GM21786 (cell line): ENCODE data around the gene FKBP8.

ENCODE experiments used
- ATAC-seq: cut with Tn5 transposase; IDR thresholded peaks from one replicate; pipeline ENCODE4 v1.9.1; 2021; ENCODE audit not compliant: unreplicated experiment

Gene FKBP8

DNA sequence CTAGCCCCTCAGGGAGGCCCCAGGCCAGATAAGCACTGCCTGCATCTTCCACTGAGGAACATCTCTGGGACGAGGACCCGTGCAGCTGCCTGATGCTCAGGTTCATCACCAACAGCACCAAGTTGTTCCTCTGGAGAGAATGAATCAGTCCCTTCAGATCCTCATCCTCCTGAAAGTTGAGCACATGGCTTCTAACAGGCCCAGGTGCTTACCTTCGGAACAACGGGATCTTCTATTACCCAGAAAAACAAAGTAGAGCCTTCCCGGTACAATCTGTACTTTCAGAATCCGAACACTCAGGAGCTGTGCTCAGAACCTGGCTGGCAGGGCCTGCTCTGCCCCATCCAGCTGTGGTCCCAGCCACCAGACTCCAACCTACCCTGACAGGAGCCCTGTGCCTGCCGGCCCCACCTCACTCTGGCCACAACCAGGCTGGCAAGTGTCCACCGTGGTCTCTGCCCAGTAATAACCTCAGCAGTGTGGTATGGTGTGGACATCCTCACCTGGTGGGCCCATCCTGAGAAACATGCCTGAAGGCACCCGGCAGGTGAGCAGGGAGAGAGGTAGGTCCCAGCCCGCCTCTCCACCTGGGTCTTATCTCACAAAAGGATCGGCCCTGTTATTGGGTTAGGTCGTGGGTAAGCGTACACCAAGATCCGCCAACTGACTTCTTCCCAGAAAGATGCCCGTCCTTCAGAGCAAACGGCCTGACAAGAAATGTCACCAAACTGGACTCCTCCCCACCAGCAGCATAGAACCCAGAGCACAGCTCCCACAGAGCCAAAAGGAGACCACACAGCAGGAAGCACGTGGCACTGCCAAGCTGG, 55.6 kb downstream of the FKBP8 start:
- no peak for ATAC-seq

DNA sequence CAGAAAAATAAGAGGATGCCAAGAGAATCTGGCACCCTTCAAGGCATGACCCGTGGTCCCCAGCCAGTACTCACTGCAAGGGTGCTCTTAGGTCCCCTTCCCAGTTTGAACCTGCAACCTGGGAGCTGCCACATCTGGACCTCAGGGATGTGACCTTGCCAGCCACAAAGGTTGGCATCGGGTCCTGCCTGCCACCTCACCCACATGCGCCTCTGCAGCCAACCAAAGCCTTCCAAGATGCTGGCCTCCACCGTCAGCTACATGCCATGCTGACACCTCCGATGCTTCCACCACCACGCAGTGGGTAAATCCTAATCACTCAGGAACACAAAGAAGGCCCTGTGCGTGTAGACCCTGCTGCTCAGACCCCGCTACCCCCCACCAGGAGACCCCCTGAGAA, 56.6 kb downstream of the FKBP8 start:
- no peak for ATAC-seq

DNA sequence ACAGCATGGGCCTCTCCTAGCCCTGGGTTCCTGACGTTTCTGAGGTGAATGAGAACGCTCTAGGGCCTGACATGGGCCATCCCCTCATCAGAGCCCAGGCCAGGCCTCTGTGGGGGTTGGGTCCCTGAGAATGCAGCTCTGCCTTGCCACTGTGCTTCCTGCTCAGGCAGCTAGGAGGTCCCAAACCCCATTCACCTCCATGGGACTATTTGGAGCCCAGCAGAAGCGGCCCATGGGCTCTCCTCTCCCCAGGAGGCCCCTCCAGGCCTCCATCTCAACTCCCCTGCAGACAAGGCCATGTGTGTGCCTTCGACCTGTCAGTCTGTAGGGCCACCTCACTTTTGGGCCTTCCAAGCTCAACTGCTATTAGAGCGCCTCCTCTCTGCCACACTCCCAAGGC, 58.4 kb downstream of the FKBP8 start:
- no peak for ATAC-seq

DNA sequence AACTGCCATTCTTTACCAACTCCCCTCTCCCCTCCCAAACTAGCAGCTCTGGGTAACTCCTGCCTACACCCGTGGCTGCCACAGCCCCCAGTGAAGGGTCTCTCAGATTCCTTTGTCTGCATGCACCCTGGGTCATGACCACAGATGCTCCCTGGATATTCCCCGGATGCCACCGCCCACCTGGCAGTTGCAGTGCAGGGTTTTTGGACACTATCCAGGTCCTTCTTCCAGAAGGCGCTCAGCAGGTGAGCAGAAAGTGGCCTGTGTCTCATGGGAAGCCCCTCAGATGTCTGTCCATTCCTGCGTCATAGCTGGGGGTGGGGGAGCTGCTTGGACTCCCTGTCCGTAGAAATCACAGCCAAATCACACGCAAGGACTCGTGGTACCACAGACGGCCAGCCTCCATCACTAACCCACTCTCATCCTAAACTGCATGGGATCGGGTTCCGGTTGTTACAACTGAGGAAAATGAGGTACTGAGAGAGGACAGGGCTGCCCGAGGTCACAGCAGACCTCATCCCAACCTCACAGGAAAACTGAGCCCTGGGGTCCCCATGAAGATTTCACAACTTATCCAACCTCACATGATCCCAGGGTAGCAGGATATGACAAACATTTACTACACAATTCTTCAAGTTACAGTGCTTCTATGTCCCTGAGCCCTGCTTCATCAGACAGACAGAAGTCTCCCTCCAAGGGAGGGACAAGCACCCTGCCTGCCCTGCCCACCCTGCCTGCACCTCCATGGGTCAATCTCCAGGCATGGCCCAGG, 60.1 kb downstream of the FKBP8 start:
- ATAC-seq: no peak
